ENCODE results near the gene SNX8. TPM values are rescaled to one million over a fixed set of nuclear protein-coding genes. Genes with fewer than 3 reads are reported as not detected.

SNX8 gene
- total RNA-seq, 1 experiment from 2014 or later, result 40.6 TPM

- Histone ChIP-seq H2BK5ac (ENCODE audit: insufficient read length, low read length) (no peak overlapping the region), H4K5ac (ENCODE audit: insufficient read length, low read depth, low read length) (no peak overlapping the region), H3K14ac (ENCODE audit: insufficient read depth, low read length) (no peak overlapping the region), H2BK15ac (ENCODE audit: low read depth, low read length) (no peak overlapping the region), H3K23me2 (ENCODE audit: insufficient read length, low read depth, low read length, poor library complexity, severe bottlenecking) (peaks cover 3% of the 10 kb centered on the region), H3K18ac (ENCODE audit: insufficient read length, low read depth, low read length) (no peak overlapping the region), H3K9me3 (ENCODE audit: control insufficient read depth, low read depth, low read length) (no peaks in the 10 kb centered on the region), H2BK20ac (ENCODE audit: low read depth, low read length, poor library complexity, severe bottlenecking) (no peak overlapping the region), H3T11ph (ENCODE audit: low read length) (no peak overlapping the region), H3K4me2 (ENCODE audit: insufficient read depth, insufficient read length, low read length) (no peak overlapping the region), H3K4ac (ENCODE audit: low read depth, low read length) (no peak overlapping the region), H4K8ac (replicated peaks; ENCODE audit: insufficient read length, low read depth, low read length) (no peak overlapping the region), H3K79me2 (ENCODE audit: insufficient read depth, low read length) (peaks cover 43% of the 10 kb centered on the region), H3K9ac (ENCODE audit: extremely low read depth, insufficient read length, low read length) (no peak overlapping the region), H2AFZ (ENCODE audit: low read length) (no peak overlapping the region), H3K27ac (ENCODE audit: insufficient read length, low read depth, low read length) (no peak overlapping the region), H2BK12ac (ENCODE audit: insufficient read length, low read depth, low read length) (no peak overlapping the region), H2BK120ac (ENCODE audit: low read depth, low read length, poor library complexity, severe bottlenecking) (no peak overlapping the region), H3K56ac (ENCODE audit: insufficient read length, low read depth, low read length) (no peak overlapping the region), H4K91ac (ENCODE audit: insufficient read length, low read depth, low read length) (no peak overlapping the region), H4K20me1 (ENCODE audit: control insufficient read depth, insufficient read depth, insufficient read length) (no peaks in the 10 kb centered on the region), H3K27me3 (ENCODE audit: insufficient read depth, low read length) (no peaks in the 10 kb centered on the region), H3K4me1 (ENCODE audit: insufficient read depth, low read length) (no peaks in the 10 kb centered on the region), H3K23ac (ENCODE audit: insufficient read length, low read depth, low read length) (no peak overlapping the region), H2AK5ac (ENCODE audit: insufficient read length, low read length) (no peak overlapping the region), H3K79me1 (ENCODE audit: insufficient read depth, low read depth, low read length, poor library complexity, severe bottlenecking) (peaks cover 4% of the 10 kb centered on the region)
- WGBS (ENCODE audit: extremely low coverage, insufficient read length, low lambda C conversion rate), result no CpG with 5 or more reads among the region's 6 CpGs
- no peak overlapping the region for H3K4me3 Mint-ChIP-seq
- H3K36me3 Mint-ChIP-seq (ENCODE audit: insufficient read depth in 1 of 3, low read depth in 3 of 3), result peaks cover 61 to 94% (median 79%) of the 10 kb centered on the region in 3 experiments
- H3K27ac Mint-ChIP-seq, result peak overlapping the region in 2 of 3 experiments; percentile 3 to 37; a peak in 2 of 7 replicates
- no peak for TF ChIP-seq CTCF (conservative IDR thresholded peaks at IDR 0.05)
- no peaks in the 10 kb centered on the region for H3K27me3 Mint-ChIP-seq (ENCODE audit: low read depth)
- no peaks in the 10 kb centered on the region for H3K9me3 Mint-ChIP-seq
- no peak for DNase-seq
- H3K4me1 Mint-ChIP-seq, result peaks cover 9 to 22% of the 10 kb centered on the region in 2 experiments
Observed at GRCh38 chr7:2360796-2361195, 46.6 kb upstream of the SNX8 start.

Measured in H9 (cell line).